SK-N-SH (cell line): ENCODE data around the gene VMA21. TPM values are rescaled to one million over a fixed set of nuclear protein-coding genes. Genes with fewer than 3 reads are reported as not detected.

ENCODE experiments used
- CTCF ChIA-PET: fragments of 300-600, 350-600 bp; formaldehyde crosslinking; extraction: SDS; loops from one replicate; lab custom pipeline; 2021; lab: Yijun Ruan, JAX
- POLR2A ChIA-PET: fragments of 350-600 bp; sonication (Branson Sonifier 250); formaldehyde crosslinking; extraction: SDS; loops from one replicate; lab custom pipeline; 2020; ENCODE audit warnings: antibody characterized with exemption, inconsistent platforms; lab: Yijun Ruan, JAX
- DNase-seq: peaks from one replicate; pipeline ENCODE4 v3.0.0; 2012
- H2AFZ ChIP-seq: fragments of 200-600 bp; sonication (generic); 2 replicates; pipeline ENCODE4 v1.8.1; 2016; ENCODE audit warnings: antibody characterized with exemption, mild to moderate bottlenecking, low read depth
- H3F3A ChIP-seq: fragments of 200-600 bp; sonication (generic); replicated peaks from 2 replicates; pipeline ENCODE3; 2016; ENCODE audit warnings: antibody characterized with exemption, mild to moderate bottlenecking; ENCODE audit not compliant: insufficient read depth
- H3K27ac ChIP-seq, 2 experiments: fragments of 200-500 bp in 1 of 2; fragments of 200-600 bp in 1 of 2; sonication (Bioruptor generic) in 1 of 2; sonication (generic), shearing (Covaris generic) in 1 of 2; 2 replicates each; pipeline versions ENCODE4 v1.5.1 to v1.6.1; 2014 to 2016; ENCODE audit warnings: low read depth in 2 of 2, inconsistent platforms in 1 of 2, low read length in 1 of 2, mild to moderate bottlenecking in 1 of 2, mixed read lengths in 1 of 2
- H3K27me3 ChIP-seq: fragments of 200-600 bp; sonication (generic), shearing (Covaris generic); 2 replicates; pipeline ENCODE4 v1.6.1; 2016; ENCODE audit warnings: mixed run types; ENCODE audit not compliant: insufficient read depth
- H3K36me3 ChIP-seq, 2 experiments: fragments of 200-500 bp in 1 of 2; fragments of 200-600 bp in 1 of 2; sonication (Bioruptor generic) in 1 of 2; sonication (generic) in 1 of 2; replicated peaks in 1 of 2; 2 replicates each; pipeline versions ENCODE3 to v1.5.1; 2014 to 2016; ENCODE audit warnings: low read length in 1 of 2, mild to moderate bottlenecking in 1 of 2; ENCODE audit not compliant: insufficient read depth in 2 of 2, control insufficient read depth in 1 of 2
- H3K4me1 ChIP-seq, 2 experiments: fragments of 200-500 bp in 1 of 2; fragments of 200-600 bp in 1 of 2; sonication (Bioruptor generic) in 1 of 2; sonication (generic), shearing (Covaris generic) in 1 of 2; 2 replicates each; pipeline versions ENCODE4 v1.5.1 to v1.6.1; 2014 to 2016; ENCODE audit warnings: low read depth in 1 of 2, low read length in 1 of 2, mixed run types in 1 of 2; ENCODE audit not compliant: insufficient read depth in 2 of 2, control insufficient read depth in 1 of 2
- H3K4me2 ChIP-seq: fragments of 200-600 bp; sonication (generic), shearing (Covaris generic); 2 replicates; pipeline ENCODE4 v1.6.1; 2017; ENCODE audit warnings: mixed run types
- H3K4me3 ChIP-seq, 2 experiments: fragments of 200-500 bp in 1 of 2; fragments of 200-600 bp in 1 of 2; sonication (Bioruptor generic) in 1 of 2; sonication (generic), shearing (Covaris generic) in 1 of 2; 2 replicates each; pipeline versions ENCODE4 v1.5.1 to v1.8.1; 2014 to 2016; ENCODE audit warnings: low read depth in 2 of 2, inconsistent platforms in 1 of 2, low read length in 1 of 2, mild to moderate bottlenecking in 1 of 2, mixed read lengths in 1 of 2, moderate library complexity in 1 of 2
- H3K79me2 ChIP-seq: fragments of 200-600 bp; sonication (generic); 2 replicates; pipeline ENCODE4 v1.8.1; 2017; ENCODE audit warnings: mild to moderate bottlenecking; ENCODE audit not compliant: insufficient read depth
- H3K9ac ChIP-seq: fragments of 200-600 bp; sonication (generic); 2 replicates; pipeline ENCODE4 v1.6.1; 2017; ENCODE audit warnings: mixed run types
- H3K9me2 ChIP-seq: fragments of 200-600 bp; sonication (generic); 2 replicates; pipeline ENCODE4 v1.6.1; 2017; ENCODE audit warnings: mixed run types
- H3K9me3 ChIP-seq: fragments of 200-600 bp; sonication (generic); 2 replicates; pipeline ENCODE4 v1.6.1; 2017; ENCODE audit warnings: mixed run types, mild to moderate bottlenecking, moderate library complexity
- H4K20me1 ChIP-seq: fragments of 200-600 bp; sonication (generic); 2 replicates; pipeline ENCODE4 v1.6.1; 2017; ENCODE audit warnings: mild to moderate bottlenecking, mixed run types; ENCODE audit not compliant: insufficient read depth
- FOSL2 ChIP-seq: IDR thresholded peaks from 2 replicates; pipeline ENCODE4 v1.4.0; 2012; ENCODE audit warnings: low read depth, mild to moderate bottlenecking, moderate library complexity, borderline replicate concordance
- GABPA ChIP-seq: IDR thresholded peaks from 2 replicates; pipeline ENCODE4 v1.4.0; 2012; ENCODE audit warnings: low read depth, mild to moderate bottlenecking
- JUND ChIP-seq: IDR thresholded peaks from 2 replicates; pipeline ENCODE4 v1.4.0; 2012
- MAX ChIP-seq: IDR thresholded peaks from 2 replicates; pipeline ENCODE4 v1.4.0; 2012; ENCODE audit warnings: low read depth
- PBX3 ChIP-seq: IDR thresholded peaks from 2 replicates; pipeline ENCODE4; 2012
- RAD21 ChIP-seq: IDR thresholded peaks from 2 replicates; pipeline ENCODE4 v1.6.1; 2012; ENCODE audit warnings: mild to moderate bottlenecking, low read length
- RFX5 ChIP-seq: IDR thresholded peaks from 2 replicates; pipeline ENCODE4 v1.6.1; 2012; ENCODE audit warnings: mild to moderate bottlenecking, improper control_type of control experiment, low read length
- RXRA ChIP-seq: IDR thresholded peaks from 2 replicates; pipeline ENCODE4 v1.4.0; 2012; ENCODE audit warnings: low read depth, mild to moderate bottlenecking, borderline replicate concordance
- TCF12 ChIP-seq: IDR thresholded peaks from 2 replicates; pipeline ENCODE4 v1.4.0; 2012
- WGBS: methylation state at CpG from one replicate; pipeline ENCODE4 v1.1.6; 2017; ENCODE audit warnings: low lambda C conversion rate; 5-methylcytosine and 5-hydroxymethylcytosine counted together
- polyA plus RNA-seq, 3 experiments: library from polyadenylated mRNA; depleted of rRNA; stranded (reverse); fragments of >200 nt; gene quantifications; 2 replicates each; pipeline ENCODE4 v1.2.3, GENCODE V29; 2012
- TF ChIP-seq, protein P1 (sequence below): IDR thresholded peaks from 2 replicates; pipeline ENCODE4 v1.4.0; 2012; ENCODE audit warnings: low read depth, borderline replicate concordance
- TF ChIP-seq, protein P2 (sequence below): fragments of 150-350 bp; IDR thresholded peaks from 2 replicates; pipeline ENCODE4 v1.6.1; 2016; ENCODE audit warnings: mild to moderate bottlenecking, low read depth, low read length

The VMA21 gene
- polyA plus RNA-seq, 1 of the 3 experiments (the other 2 are of a cell fraction): 17.0 TPM

DNA sequence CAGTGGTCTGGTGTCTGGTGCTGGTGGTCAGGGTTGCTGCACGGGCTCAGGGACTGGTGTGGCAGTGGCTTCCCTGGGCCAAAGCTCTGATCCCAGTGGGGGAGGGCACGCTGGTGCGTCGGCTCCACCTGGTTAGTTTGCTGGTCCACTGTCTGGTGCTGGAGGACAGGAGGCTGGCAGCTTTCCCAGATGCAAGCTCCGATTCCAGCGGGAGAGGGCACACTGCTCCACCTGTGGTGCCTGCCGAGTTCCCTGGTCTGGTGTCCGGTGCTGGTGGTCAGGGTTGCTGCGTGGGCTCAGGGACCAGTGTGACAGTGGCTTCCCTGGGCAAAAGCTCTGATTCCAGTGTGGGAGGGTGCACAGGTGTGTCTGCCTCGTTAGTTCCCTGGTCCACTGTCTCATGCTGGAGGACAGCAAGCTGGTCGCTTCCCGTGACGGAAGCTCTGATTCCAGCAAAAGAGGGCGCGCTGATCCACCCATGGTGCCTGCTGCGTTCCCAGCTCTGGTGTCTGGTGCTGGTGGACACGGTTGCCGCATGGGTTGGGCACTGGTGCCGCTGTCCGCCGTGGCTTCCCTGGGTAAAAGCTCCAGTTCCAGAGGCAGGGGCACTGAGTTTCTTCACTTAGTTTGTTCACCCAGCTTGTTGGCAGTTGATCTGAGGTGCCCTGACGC lies 5.8 kb downstream of the VMA21 start:
- no peak overlapping the region for H3K27ac ChIP-seq
- peaks cover 3 to 7% of the 10 kb centered on the region in 2 experiments; a peak in 3 of 4 replicates for H3K4me1 ChIP-seq
- ChIA-PET POLR2A (no interaction called here), CTCF (interaction anchor here (0.7 to 1.6 kb wide), 5 partner anchors 9 to 278 kb away, joined by 3 to 6 read pairs (median 4); no protein-coding TSS in a partner anchor)
- DNase-seq: peak; percentile 34
- H3K27me3 ChIP-seq: no peaks in the 10 kb centered on the region
- no peak overlapping the region for H2AFZ ChIP-seq
- H3K4me3 ChIP-seq: no peak overlapping the region
- H3K9ac ChIP-seq: no peak overlapping the region
- WGBS: 0% methylated on average over 3 of the region's 22 CpGs
- no peak overlapping the region for H3K4me2 ChIP-seq
- H3F3A ChIP-seq: no peaks in the 10 kb centered on the region
- peaks cover 35% of the 10 kb centered on the region for H4K20me1 ChIP-seq
- H3K9me2 ChIP-seq: no peaks in the 10 kb centered on the region
- no peaks in the 10 kb centered on the region for H3K9me3 ChIP-seq
- TF ChIP-seq, protein P1, sequence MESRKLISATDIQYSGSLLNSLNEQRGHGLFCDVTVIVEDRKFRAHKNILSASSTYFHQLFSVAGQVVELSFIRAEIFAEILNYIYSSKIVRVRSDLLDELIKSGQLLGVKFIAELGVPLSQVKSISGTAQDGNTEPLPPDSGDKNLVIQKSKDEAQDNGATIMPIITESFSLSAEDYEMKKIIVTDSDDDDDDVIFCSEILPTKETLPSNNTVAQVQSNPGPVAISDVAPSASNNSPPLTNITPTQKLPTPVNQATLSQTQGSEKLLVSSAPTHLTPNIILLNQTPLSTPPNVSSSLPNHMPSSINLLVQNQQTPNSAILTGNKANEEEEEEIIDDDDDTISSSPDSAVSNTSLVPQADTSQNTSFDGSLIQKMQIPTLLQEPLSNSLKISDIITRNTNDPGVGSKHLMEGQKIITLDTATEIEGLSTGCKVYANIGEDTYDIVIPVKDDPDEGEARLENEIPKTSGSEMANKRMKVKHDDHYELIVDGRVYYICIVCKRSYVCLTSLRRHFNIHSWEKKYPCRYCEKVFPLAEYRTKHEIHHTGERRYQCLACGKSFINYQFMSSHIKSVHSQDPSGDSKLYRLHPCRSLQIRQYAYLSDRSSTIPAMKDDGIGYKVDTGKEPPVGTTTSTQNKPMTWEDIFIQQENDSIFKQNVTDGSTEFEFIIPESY: no peak
- peak; percentile 25; the same call in 1 of the 2 replicates for TF ChIP-seq RAD21
- peaks cover 78% of the 10 kb centered on the region for H3K79me2 ChIP-seq
- H3K36me3 ChIP-seq: peaks cover 7 to 18% of the 10 kb centered on the region in 2 experiments

DNA sequence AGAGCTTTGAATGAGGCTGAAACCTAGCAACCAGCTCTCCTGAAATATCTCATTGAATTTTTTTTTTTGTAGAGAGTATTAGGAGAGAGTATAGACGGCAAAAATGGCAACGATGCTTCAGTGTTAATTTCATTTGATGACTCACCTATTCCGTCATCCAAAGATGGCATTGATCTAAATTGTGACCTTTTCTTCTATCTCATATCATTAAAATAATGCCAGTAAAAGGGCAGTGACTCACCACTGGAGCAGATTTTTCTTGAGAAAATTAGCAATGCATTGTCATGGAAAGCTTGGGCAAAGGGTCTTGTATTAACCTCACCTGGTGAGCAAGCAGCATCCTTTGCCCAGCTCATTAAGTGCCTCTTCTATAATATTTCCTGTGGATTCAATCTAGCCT lies 19.6 kb downstream of the VMA21 start:
- Histone ChIP-seq H3K4me1 (no peaks in the 10 kb centered on the region; a peak in 2 of 4 replicates), H3K79me2 (no peaks in the 10 kb centered on the region; the same call in 1 of the 2 replicates), H3K4me3 (no peak overlapping the region), H3K36me3 (no peaks in the 10 kb centered on the region), H3K4me2 (no peak overlapping the region), H3F3A (no peaks in the 10 kb centered on the region), H3K9me2 (no peaks in the 10 kb centered on the region), H3K9ac (no peak overlapping the region), H4K20me1 (no peaks in the 10 kb centered on the region), H3K27me3 (no peaks in the 10 kb centered on the region), H3K9me3 (no peaks in the 10 kb centered on the region), H2AFZ (no peak overlapping the region), H3K27ac (no peak overlapping the region)
- WGBS: 6% methylated on average over 3 of the region's 3 CpGs
- CTCF ChIA-PET: interaction anchor here (1.3 kb wide), 1 partner anchor 14 kb away, joined by 3 read pairs; no protein-coding TSS in a partner anchor
- no peak for DNase-seq
- POLR2A ChIA-PET: interaction anchor here (0.6 kb wide), 1 partner anchor 310 kb away, joined by 5 read pairs; no protein-coding TSS in a partner anchor
- TF ChIP-seq RFX5: no peak
- TF ChIP-seq, protein P1: no peak
- TF ChIP-seq PBX3: peak; percentile 20; the same call in 1 of the 2 replicates
- peak; percentile 29; the same call in 1 of the 2 replicates for TF ChIP-seq FOSL2
- no peak for TF ChIP-seq RXRA
- TF ChIP-seq TCF12: no peak
- no peak for TF ChIP-seq MAX
- TF ChIP-seq JUND: 0 out of 2 replicates have a peak, but pooled peaks have one; percentile 26
- TF ChIP-seq, protein P2, sequence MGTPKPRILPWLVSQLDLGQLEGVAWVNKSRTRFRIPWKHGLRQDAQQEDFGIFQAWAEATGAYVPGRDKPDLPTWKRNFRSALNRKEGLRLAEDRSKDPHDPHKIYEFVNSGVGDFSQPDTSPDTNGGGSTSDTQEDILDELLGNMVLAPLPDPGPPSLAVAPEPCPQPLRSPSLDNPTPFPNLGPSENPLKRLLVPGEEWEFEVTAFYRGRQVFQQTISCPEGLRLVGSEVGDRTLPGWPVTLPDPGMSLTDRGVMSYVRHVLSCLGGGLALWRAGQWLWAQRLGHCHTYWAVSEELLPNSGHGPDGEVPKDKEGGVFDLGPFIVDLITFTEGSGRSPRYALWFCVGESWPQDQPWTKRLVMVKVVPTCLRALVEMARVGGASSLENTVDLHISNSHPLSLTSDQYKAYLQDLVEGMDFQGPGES: no peak
- no peak for TF ChIP-seq GABPA
